HEK293T (cell line): ENCODE data around the gene ACBD6.

Source experiments
- ARNT ChIP-seq: fragments of 450-650 bp; IDR thresholded peaks from 2 replicates; pipeline ENCODE4 v1.6.1; 2017; ENCODE audit warnings: mild to moderate bottlenecking
- BHLHE40 ChIP-seq: fragments of 450-650 bp; IDR thresholded peaks from 2 replicates; pipeline ENCODE4 v1.6.1; 2016; ENCODE audit warnings: mild to moderate bottlenecking, moderate library complexity, borderline replicate concordance
- ELF4 ChIP-seq: fragments of 450-650 bp; IDR thresholded peaks from 2 replicates; pipeline ENCODE4 v1.6.1; 2017; ENCODE audit warnings: antibody characterized with exemption
- FOXA1 ChIP-seq: fragments of 450-650 bp; IDR thresholded peaks from 2 replicates; pipeline ENCODE4 v1.6.1; 2016; ENCODE audit warnings: mild to moderate bottlenecking
- FOXM1 ChIP-seq: fragments of 450-650 bp; IDR thresholded peaks from 2 replicates; pipeline ENCODE4 v1.6.1; 2017; ENCODE audit warnings: mild to moderate bottlenecking, borderline replicate concordance
- LEF1 ChIP-seq: fragments of 450-650 bp; IDR thresholded peaks from 2 replicates; pipeline ENCODE4 v1.6.1; 2017; ENCODE audit warnings: mild to moderate bottlenecking, borderline replicate concordance
- SP1 ChIP-seq: fragments of 450-650 bp; IDR thresholded peaks from 2 replicates; pipeline ENCODE4 v1.6.1; 2017
- TARDBP ChIP-seq: fragments of 450-650 bp; IDR thresholded peaks from 2 replicates; pipeline ENCODE4 v1.6.1; 2016
- ZNF384 ChIP-seq: fragments of 450-650 bp; IDR thresholded peaks from 2 replicates; pipeline ENCODE4 v1.6.1; 2016

DNA sequence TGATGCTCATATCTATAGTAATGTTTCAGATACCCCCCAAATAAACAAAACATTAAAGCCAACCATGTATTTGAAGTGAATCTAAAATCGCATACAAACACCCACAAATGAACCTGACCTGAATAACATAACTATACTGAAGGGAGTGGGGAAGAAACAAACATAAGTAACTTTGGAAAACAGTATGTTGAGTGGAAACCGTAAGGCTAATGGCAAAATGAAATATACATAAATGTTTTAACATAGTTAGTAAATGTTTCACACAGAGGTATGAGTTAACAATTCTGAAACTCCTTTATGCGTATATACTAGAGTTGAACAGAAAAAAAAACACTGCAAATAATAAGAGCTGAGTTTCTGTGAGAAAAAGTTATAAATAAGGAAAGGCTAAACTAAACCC is 125.6 kb downstream of the ACBD6 start:
- TF ChIP-seq ARNT (no peak), ELF4 (no peak), ZNF384 (no peak), BHLHE40 (no peak), TARDBP (no peak), FOXA1 (no peak), LEF1 (no peak), FOXM1 (no peak), SP1 (no peak)
